B cell (primary cell): ENCODE results near the gene RTL9.

Experiments used
- EZH2 ChIP-seq: IDR thresholded peaks from 2 replicates; pipeline ENCODE4 v1.6.1; 2012; ENCODE audit warnings: borderline replicate concordance, low read depth, mild to moderate bottlenecking, moderate library complexity, low read length; ENCODE audit not compliant: insufficient read depth, poor library complexity, severe bottlenecking
- TF ChIP-seq, protein P1 (sequence below): fragments of 200-600 bp; IDR thresholded peaks from one replicate; pipeline ENCODE4 v1.8.0; 2022; ENCODE audit warnings: antibody characterized with exemption, mild to moderate bottlenecking

DNA sequence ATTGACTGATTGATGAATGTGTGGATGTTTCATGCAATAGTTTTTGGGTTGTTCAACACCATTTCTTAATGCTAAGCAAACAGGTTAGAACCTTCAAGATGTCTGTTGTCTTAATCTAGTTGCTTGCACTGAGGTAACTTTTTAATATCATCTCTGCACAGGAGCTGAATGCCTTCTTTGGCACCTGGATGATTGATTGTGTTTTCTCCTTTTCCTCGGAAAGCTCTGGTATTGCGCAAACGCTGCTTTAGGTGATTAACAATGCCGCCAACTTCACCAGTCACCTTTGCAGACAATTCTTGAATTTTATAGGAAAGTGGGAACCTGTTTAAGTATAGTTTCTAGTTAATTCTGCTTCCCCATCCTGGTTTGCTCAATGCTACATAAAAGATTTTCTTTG is 48.2 kb downstream of the RTL9 start:
- TF ChIP-seq, protein P1, sequence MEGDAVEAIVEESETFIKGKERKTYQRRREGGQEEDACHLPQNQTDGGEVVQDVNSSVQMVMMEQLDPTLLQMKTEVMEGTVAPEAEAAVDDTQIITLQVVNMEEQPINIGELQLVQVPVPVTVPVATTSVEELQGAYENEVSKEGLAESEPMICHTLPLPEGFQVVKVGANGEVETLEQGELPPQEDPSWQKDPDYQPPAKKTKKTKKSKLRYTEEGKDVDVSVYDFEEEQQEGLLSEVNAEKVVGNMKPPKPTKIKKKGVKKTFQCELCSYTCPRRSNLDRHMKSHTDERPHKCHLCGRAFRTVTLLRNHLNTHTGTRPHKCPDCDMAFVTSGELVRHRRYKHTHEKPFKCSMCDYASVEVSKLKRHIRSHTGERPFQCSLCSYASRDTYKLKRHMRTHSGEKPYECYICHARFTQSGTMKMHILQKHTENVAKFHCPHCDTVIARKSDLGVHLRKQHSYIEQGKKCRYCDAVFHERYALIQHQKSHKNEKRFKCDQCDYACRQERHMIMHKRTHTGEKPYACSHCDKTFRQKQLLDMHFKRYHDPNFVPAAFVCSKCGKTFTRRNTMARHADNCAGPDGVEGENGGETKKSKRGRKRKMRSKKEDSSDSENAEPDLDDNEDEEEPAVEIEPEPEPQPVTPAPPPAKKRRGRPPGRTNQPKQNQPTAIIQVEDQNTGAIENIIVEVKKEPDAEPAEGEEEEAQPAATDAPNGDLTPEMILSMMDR, result no peak
- TF ChIP-seq EZH2, result no peak
